ENCODE measurements around the gene NRL.

The NRL gene

DNA sequence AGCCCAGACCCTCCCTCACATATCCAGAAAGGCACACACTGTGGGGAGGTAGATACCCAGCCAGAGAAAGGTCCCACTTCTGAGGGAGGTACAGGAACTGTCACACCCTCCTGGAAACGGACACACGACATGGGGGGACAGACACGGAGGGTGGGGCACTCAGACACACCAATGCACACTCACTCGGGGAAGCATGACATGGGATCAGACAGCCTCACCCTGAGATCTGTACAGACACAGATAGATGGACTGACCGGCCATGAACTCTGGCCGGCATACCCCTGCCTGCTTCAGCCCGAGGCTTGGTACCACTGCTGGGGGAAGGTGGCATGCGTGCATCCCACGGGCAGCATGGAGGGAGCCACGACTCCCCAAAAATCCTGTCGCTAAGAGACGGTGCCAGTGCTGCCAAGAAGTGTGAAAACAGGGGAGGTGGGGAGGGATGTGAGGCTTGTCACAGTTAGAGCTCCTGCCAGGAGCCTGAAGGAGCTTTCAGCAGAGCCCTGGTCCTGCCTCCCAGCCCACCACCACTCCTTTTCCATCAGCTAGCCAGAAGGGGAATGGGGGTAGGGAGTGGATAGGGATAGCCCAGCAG is 42.8 kb downstream of the NRL start:
- no peak for TF ChIP-seq ZFX (IDR thresholded peaks at IDR 0.05; ENCODE audit: borderline replicate concordance)
- TF ChIP-seq, protein P1, sequence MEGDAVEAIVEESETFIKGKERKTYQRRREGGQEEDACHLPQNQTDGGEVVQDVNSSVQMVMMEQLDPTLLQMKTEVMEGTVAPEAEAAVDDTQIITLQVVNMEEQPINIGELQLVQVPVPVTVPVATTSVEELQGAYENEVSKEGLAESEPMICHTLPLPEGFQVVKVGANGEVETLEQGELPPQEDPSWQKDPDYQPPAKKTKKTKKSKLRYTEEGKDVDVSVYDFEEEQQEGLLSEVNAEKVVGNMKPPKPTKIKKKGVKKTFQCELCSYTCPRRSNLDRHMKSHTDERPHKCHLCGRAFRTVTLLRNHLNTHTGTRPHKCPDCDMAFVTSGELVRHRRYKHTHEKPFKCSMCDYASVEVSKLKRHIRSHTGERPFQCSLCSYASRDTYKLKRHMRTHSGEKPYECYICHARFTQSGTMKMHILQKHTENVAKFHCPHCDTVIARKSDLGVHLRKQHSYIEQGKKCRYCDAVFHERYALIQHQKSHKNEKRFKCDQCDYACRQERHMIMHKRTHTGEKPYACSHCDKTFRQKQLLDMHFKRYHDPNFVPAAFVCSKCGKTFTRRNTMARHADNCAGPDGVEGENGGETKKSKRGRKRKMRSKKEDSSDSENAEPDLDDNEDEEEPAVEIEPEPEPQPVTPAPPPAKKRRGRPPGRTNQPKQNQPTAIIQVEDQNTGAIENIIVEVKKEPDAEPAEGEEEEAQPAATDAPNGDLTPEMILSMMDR (IDR thresholded peaks at IDR 0.05), result no peak
- H3K27ac ChIP-seq, result no peak overlapping the region

DNA sequence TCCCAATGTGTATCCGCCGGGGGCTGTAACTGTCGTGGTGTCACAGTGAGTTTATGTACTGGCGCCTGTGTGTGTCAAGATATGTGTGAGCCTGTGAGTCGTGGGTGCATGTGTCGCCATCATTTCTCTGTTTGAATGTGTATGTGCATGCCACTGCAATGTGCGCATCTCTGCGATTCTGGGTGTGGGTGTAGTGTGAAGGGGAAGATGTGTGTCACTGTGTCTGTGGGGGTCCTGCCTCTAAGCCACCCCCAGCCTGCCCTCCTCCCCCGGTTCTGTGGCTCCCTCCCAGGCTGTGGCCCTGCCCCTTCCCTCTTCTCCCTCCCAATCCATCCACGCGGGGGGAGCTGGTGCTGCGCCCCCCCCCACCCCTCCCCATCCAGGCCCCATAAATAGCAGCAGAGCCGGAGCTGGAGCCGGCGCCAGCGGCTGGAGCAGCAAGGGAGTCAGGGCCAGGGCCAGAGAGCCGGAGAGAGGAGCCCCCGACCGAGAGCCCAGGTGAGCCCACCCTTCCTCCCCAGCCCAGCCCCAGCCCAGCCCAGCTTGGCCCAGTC is 43.5 kb downstream of the NRL start, which contains the start of gene CPNE6:
Gene CPNE6, plus strand, starts transcription at position 419 of the 554 bp plus-strand sequence. CDS start 1,375 bp downstream, outside the sequence.
- no peak for TF ChIP-seq ZFX (IDR thresholded peaks at IDR 0.05; ENCODE audit: borderline replicate concordance)
- TF ChIP-seq, protein P1 (IDR thresholded peaks at IDR 0.05), result no peak

DNA sequence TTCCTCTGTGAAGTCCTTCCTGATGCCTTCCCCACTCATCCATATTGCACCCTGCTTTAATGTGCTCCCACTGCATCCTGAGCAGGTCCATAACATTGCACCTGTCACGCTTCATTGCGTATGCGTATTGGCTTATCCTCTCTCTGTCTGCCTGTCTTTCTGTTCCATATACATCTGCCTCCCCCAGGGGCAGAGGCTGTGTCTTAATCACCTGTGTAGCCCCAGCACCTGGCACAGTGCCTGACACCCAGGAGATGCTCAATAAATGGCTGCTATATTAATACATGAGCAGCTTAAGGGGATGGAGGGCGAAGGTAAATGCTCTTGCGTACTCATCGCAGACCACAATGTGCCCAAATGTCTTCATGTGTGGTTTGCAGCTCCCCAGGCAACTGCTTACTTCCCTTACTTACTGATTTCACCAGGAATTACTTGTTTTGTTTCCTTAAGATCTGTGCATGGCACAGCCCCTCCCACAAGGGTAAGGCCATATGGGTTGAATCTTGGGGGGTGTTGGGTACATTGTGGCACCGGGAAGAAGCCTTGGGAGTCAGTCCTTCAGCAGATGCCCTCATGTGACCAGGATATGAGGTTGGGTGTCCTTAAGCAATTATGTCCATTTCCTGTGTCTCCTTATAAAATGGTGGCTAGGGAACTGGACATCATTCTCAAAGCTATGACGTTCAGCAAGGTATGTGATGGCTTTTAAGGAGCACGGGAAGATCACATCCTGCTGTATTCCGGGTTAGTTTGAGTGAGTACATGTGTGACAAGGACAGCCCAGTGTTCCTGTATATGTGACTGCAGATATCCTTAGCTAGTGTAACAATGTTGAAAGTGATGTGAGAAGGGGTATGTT is 44.2 kb downstream of the NRL start:
- no peak overlapping the region for H3K27ac ChIP-seq
- TF ChIP-seq, protein P1 (IDR thresholded peaks at IDR 0.05), result no peak
- no peak for TF ChIP-seq ZFX (IDR thresholded peaks at IDR 0.05; ENCODE audit: borderline replicate concordance)

More for the DNA sequence above, 43.5 kb downstream of the NRL start, which contains the start of gene CPNE6:
- H3K27ac ChIP-seq, result no peak within 1 kb of the TSS

DNA sequence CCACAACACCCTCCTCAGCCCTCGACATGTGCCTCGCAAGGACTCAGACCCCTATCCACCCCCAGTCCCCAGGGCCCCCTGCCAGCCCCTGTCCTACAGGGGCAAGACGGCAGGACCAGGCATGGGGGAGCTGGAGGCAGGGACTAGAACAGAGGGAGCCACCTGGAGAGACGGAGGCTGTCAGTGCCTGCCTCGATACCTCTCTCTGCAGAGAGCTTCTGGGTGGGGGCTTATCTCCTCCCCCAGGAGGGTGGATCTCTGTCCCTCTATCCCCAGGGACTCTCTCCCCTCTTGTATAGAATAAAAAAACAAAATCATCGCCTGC is 45.4 kb downstream of the NRL start:
- H3K27ac ChIP-seq, result no peak overlapping the region
- no peak for TF ChIP-seq ZFX (IDR thresholded peaks at IDR 0.05; ENCODE audit: borderline replicate concordance)
- TF ChIP-seq, protein P1 (IDR thresholded peaks at IDR 0.05), result no peak

DNA sequence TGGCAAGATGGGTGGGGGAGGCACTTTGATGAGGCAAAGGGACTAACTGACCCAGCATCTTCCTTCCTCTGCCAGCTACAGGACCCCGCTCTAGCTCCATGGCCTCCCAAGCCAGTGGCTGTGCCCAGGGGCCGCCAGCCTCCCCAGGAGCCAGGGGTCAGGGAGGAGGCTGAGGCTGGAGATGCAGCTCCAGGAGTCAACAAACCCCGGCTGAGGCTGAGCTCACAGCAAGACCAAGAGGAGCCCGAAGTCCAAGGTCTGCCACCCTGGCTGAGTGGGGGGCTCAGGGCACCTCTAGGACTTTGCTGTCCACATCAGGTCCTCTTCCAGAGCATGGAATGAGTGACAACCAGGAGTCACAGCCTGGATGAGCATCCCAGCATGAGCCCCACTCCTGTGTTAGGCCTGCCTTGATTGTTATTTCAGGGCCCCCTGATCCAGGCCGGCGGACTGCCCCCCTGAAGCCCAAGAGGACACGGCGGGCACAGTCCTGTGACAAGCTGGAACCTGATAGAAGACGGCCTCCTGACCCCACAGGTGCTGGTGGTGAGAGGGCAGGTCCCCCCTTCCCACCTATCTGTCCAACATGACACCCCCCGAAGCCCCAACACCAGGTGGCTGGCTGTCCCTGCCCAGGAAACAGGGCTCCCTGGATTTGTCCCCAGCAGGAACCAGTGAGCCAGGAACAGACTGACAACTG is 45.9 kb downstream of the NRL start:
- no peak for TF ChIP-seq ZFX (IDR thresholded peaks at IDR 0.05; ENCODE audit: borderline replicate concordance)
- TF ChIP-seq, protein P1 (IDR thresholded peaks at IDR 0.05), result no peak
- H3K27ac ChIP-seq, result no peak overlapping the region

DNA sequence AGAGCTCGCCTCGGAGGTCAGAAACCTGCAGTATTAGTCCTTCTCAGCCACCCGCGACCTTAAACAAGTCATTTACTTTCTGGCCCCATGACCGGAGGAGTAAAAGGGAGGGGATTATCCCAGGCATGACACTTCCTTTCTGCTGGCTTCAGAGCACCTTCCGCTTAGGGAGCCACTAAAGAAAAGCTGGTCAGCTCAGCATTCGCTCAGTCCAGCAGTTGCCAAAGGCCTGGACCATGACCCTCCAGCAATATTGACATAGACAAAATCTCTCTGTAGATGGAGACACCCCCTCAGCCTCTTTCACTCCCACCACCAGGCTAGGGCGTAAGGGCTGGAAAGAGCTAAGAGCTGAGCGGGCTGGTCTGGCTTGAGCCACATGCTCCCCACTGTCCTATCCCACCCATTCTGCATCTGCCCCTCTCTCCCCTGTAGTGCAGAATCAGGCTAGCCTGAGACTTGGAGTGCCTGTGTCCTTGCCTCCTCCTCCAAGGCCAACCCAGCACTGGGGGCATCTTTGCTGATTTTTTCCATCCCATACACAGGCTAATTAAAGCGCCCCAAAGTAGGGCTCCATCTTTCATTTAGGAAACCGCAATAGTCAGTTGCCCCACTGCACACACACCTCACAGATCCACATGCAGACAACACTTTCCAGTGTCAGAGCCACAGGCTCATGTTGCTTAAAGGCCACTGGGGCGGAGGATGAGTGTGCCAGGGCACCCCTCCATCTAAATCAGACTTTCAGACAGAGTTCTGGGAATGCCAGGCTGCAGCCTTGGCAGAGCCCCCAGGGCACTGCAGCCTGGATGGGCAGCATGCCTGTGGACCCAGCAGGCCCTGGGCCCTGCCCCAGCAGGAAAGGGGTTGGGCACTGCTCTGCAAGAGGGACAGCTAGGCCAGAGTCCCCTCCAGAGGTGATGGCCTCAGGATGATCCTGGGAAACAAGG is 47.3 kb downstream of the NRL start:
- no peak for TF ChIP-seq ZFX (IDR thresholded peaks at IDR 0.05; ENCODE audit: borderline replicate concordance)

More for the DNA sequence above, 47.3 kb downstream of the NRL start:
- no peak overlapping the region for H3K27ac ChIP-seq

Measured in 22Rv1 (cell line).